ENCODE data around the gene SOX21. TPM values are rescaled to one million over a fixed set of nuclear protein-coding genes. Genes with fewer than 3 reads are reported as not detected.

SOX21 gene
- total and polyA plus RNA-seq, 2 donors (not counting 1 experiment from before 2014, with no cell fraction given) = not detected

GRCh38 chr13:94703271-94703670, 9.1 kb downstream of the SOX21 start:
- Mint-ChIP-seq H3K27ac (no peak overlapping the region), H3K4me3 (no peak overlapping the region), H3K4me1 (peaks cover 4% of the 10 kb centered on the region), H3K9me3 (ENCODE audit: insufficient read depth) (no peaks in the 10 kb centered on the region), H3K27me3 (peaks cover 74% of the 10 kb centered on the region)
- no peak for DNase-seq
- WGBS (ENCODE audit: insufficient coverage) = 17% methylated on average over 11 of the region's 17 CpGs
- Histone ChIP-seq H3K27me3 (replicated peaks in 1 of 4; ENCODE audit: control extremely low read depth in 1 of 4, control insufficient read depth in 3 of 4, insufficient read depth in 4 of 4, low read length in 3 of 4) (peaks cover 0 to 91% (median 68%) of the 10 kb centered on the region in 4 experiments), H3K9me3 (ENCODE audit: control extremely low read depth in 1 of 3, control insufficient read depth in 2 of 3, insufficient read depth in 1 of 3, low read length in 2 of 3) (peaks cover 0 to 51% (median 0%) of the 10 kb centered on the region in 3 donors), H3K27ac (ENCODE audit: low read length in 2 of 2) (no peak overlapping the region), H3K4me3 (ENCODE audit: control extremely low read depth in 1 of 5, extremely low read depth in 1 of 5, insufficient read depth in 1 of 5, low read depth in 2 of 5, low read length in 4 of 5) (no peak overlapping the region), H4K20me1 (ENCODE audit: control insufficient read depth, insufficient read depth, low read length, poor library complexity, severe bottlenecking) (no peaks in the 10 kb centered on the region), H3K4me1 (ENCODE audit: control insufficient read depth in 2 of 2, insufficient read depth in 2 of 2, low read length in 2 of 2) (peaks cover 3 to 19% of the 10 kb centered on the region in 2 donors), H3K9ac (ENCODE audit: low read length) (no peak overlapping the region), H2AFZ (ENCODE audit: insufficient read depth, low read depth, low read length, poor library complexity, severe bottlenecking) (no peak overlapping the region), H3K79me2 (ENCODE audit: control insufficient read depth, insufficient read depth, low read length) (no peaks in the 10 kb centered on the region), H3K36me3 (replicated peaks in 1 of 2; ENCODE audit: control extremely low read depth in 1 of 2, control insufficient read depth in 1 of 2, extremely low read depth in 1 of 2, insufficient read depth in 2 of 2, low read length in 1 of 2) (no peaks in the 10 kb centered on the region), H3K4me2 (replicated peaks; ENCODE audit: low read depth, low read length, poor library complexity, severe bottlenecking) (no peak overlapping the region)
- no peak for TF ChIP-seq CTCF (IDR thresholded peaks at IDR 0.05)
- no peak for TF ChIP-seq EZH2 (IDR thresholded peaks at IDR 0.05; ENCODE audit: borderline replicate concordance, insufficient read depth, low read depth, low read length, poor library complexity, severe bottlenecking)
- intact Hi-C loops (cut with micrococcal nuclease) = no loop called here
- ATAC-seq (ENCODE audit: low read depth) = no peak
- ChIA-PET CTCF (no interaction called here), POLR2A (no interaction called here)

- no peak for TF ChIP-seq CTCF (IDR thresholded peaks at IDR 0.05)
- TF ChIP-seq EZH2 (IDR thresholded peaks at IDR 0.05; ENCODE audit: borderline replicate concordance, insufficient read depth, low read depth, low read length, poor library complexity, severe bottlenecking) = no peak
- H3K4me1 Mint-ChIP-seq = peaks cover under 1% of the 10 kb centered on the region
- no peak overlapping the region for H2AFZ ChIP-seq (ENCODE audit: insufficient read depth, low read depth, low read length, poor library complexity, severe bottlenecking)
- no peak overlapping the region for H3K27ac Mint-ChIP-seq
- peaks cover 0 to 42% (median 0%) of the 10 kb centered on the region in 3 donors for H3K9me3 ChIP-seq (ENCODE audit: control extremely low read depth in 1 of 3, control insufficient read depth in 2 of 3, insufficient read depth in 1 of 3, low read length in 2 of 3)
- H3K36me3 ChIP-seq (replicated peaks in 1 of 2; ENCODE audit: control extremely low read depth in 1 of 2, control insufficient read depth in 1 of 2, extremely low read depth in 1 of 2, insufficient read depth in 2 of 2, low read length in 1 of 2) = no peaks in the 10 kb centered on the region
- H3K4me2 ChIP-seq (replicated peaks; ENCODE audit: low read depth, low read length, poor library complexity, severe bottlenecking) = no peak overlapping the region
- peaks cover under 1 to 10% of the 10 kb centered on the region in 2 donors for H3K4me1 ChIP-seq (ENCODE audit: control insufficient read depth in 2 of 2, insufficient read depth in 2 of 2, low read length in 2 of 2)
- POLR2A ChIA-PET = no interaction called here
- H3K79me2 ChIP-seq (ENCODE audit: control insufficient read depth, insufficient read depth, low read length) = no peaks in the 10 kb centered on the region
- DNase-seq (no peak), ATAC-seq (ENCODE audit: low read depth) (no peak)
- H3K4me3 ChIP-seq (ENCODE audit: control extremely low read depth in 1 of 5, extremely low read depth in 1 of 5, insufficient read depth in 1 of 5, low read depth in 2 of 5, low read length in 4 of 5) = no peak overlapping the region
- no peak overlapping the region for H3K9ac ChIP-seq (ENCODE audit: low read length)
- peaks cover 0 to 86% (median 61%) of the 10 kb centered on the region in 4 experiments for H3K27me3 ChIP-seq (replicated peaks in 1 of 4; ENCODE audit: control extremely low read depth in 1 of 4, control insufficient read depth in 3 of 4, insufficient read depth in 4 of 4, low read length in 3 of 4)
- no peak overlapping the region for H3K27ac ChIP-seq (ENCODE audit: low read length in 2 of 2)
- CTCF ChIA-PET = no interaction called here
- WGBS (ENCODE audit: insufficient coverage) = 11% methylated on average over 54 of the region's 60 CpGs
- no peaks in the 10 kb centered on the region for H3K9me3 Mint-ChIP-seq (ENCODE audit: insufficient read depth)
- peaks cover 71% of the 10 kb centered on the region for H3K27me3 Mint-ChIP-seq
- H3K4me3 Mint-ChIP-seq = no peak overlapping the region
- H4K20me1 ChIP-seq (ENCODE audit: control insufficient read depth, insufficient read depth, low read length, poor library complexity, severe bottlenecking) = no peaks in the 10 kb centered on the region
- intact Hi-C loops (cut with micrococcal nuclease) = no loop called here
Measured at GRCh38 chr13:94702181-94703041, 9.9 kb downstream of the SOX21 start.
